Neural cell (in vitro differentiated cells): ENCODE results near the gene MAEA. TPM values are rescaled to one million over a fixed set of nuclear protein-coding genes. Genes with fewer than 3 reads are reported as not detected.
A peak's percentile ranks its signal among the peaks of the same experiment; 100 is the strongest.

ENCODE experiments used
- H2AFZ ChIP-seq: fragments of 200-600, 300-800 bp; sonication (generic), shearing (Covaris generic); 2 replicates; pipeline ENCODE4 v1.6.0; 2014; ENCODE audit warnings: low read depth, mild to moderate bottlenecking, antibody characterized with exemption, low read length, moderate library complexity
- H3F3A ChIP-seq: fragments of 200-600 bp; shearing (Covaris generic); 2 replicates; pipeline ENCODE4 v1.6.1; 2016; ENCODE audit warnings: mild to moderate bottlenecking, moderate library complexity, mixed read lengths, antibody characterized with exemption, low read length; ENCODE audit not compliant: insufficient read depth, poor library complexity, severe bottlenecking
- H3K27ac ChIP-seq: fragments of 200-600, 300-800 bp; sonication (generic), shearing (Covaris generic); 2 replicates; pipeline ENCODE4 v1.5.1; 2014; ENCODE audit warnings: mild to moderate bottlenecking, low read length, moderate library complexity
- H3K27me3 ChIP-seq: fragments of 300-800, 200-600 bp; sonication (generic), shearing (Covaris generic); 2 replicates; pipeline ENCODE4 v1.6.0; 2014; ENCODE audit warnings: mild to moderate bottlenecking, low read depth, low read length, moderate library complexity; ENCODE audit not compliant: insufficient read depth
- H3K36me3 ChIP-seq: fragments of 300-800, 200-600 bp; sonication (generic), shearing (Covaris generic); 2 replicates; pipeline ENCODE4 v1.5.1; 2014; ENCODE audit warnings: mild to moderate bottlenecking, antibody characterized with exemption, low read length, moderate library complexity; ENCODE audit not compliant: insufficient read depth
- H3K4me2 ChIP-seq: fragments of 300-800, 200-600 bp; sonication (generic), shearing (Covaris generic); 2 replicates; pipeline ENCODE4 v1.6.0; 2014; ENCODE audit warnings: mild to moderate bottlenecking, low read length
- H3K4me3 ChIP-seq: fragments of 300-800, 200-600 bp; sonication (generic), shearing (Covaris generic); 2 replicates; pipeline ENCODE4 v1.5.1; 2014; ENCODE audit warnings: mild to moderate bottlenecking, low read length, moderate library complexity
- H3K79me2 ChIP-seq: fragments of 200-600 bp; shearing (Covaris generic); replicated peaks from 2 replicates; pipeline ENCODE4 v1.6.0; 2014; ENCODE audit warnings: mild to moderate bottlenecking, low read length, moderate library complexity; ENCODE audit not compliant: insufficient read depth
- H3K9ac ChIP-seq: fragments of 300-800, 200-600 bp; sonication (generic), shearing (Covaris generic); 2 replicates; pipeline ENCODE4 v1.6.1; 2016; ENCODE audit warnings: mild to moderate bottlenecking, low read length, mixed read lengths
- H3K9me2 ChIP-seq: fragments of 200-600 bp; shearing (Covaris generic); 2 replicates; pipeline ENCODE4 v1.6.1; 2016; ENCODE audit warnings: mild to moderate bottlenecking, low read length, mixed read lengths; ENCODE audit not compliant: insufficient read depth
- H3K9me3 ChIP-seq: fragments of 200-600, 300-800 bp; sonication (generic), shearing (Covaris generic); 2 replicates; pipeline ENCODE4 v1.6.1; 2016; ENCODE audit warnings: mild to moderate bottlenecking, mixed run types, low read length, moderate library complexity, mixed read lengths
- H4K20me1 ChIP-seq: fragments of 200-600 bp; shearing (Covaris generic); 2 replicates; pipeline ENCODE4 v1.6.1; 2016; ENCODE audit warnings: mild to moderate bottlenecking, mixed run types; ENCODE audit not compliant: insufficient read depth
- CTCF ChIP-seq: fragments of 450-650 bp; IDR thresholded peaks from 2 replicates; pipeline ENCODE4 v1.5.1; 2014; ENCODE audit warnings: antibody characterized with exemption, mild to moderate bottlenecking, moderate library complexity; ENCODE audit not compliant: poor library complexity, severe bottlenecking
- EP300 ChIP-seq: fragments of 450-650 bp; conservative IDR thresholded peaks from 2 replicates; pipeline ENCODE4 v1.6.1; 2014; ENCODE audit warnings: antibody characterized with exemption, mild to moderate bottlenecking, moderate library complexity; ENCODE audit not compliant: poor library complexity, severe bottlenecking
- EZH2 ChIP-seq: fragments of 200-600, 300-800 bp; shearing (Covaris generic), sonication (generic); IDR thresholded peaks from 2 replicates; pipeline ENCODE4 v1.6.1; 2014; ENCODE audit warnings: antibody characterized with exemption, low read length, borderline replicate concordance, mild to moderate bottlenecking; ENCODE audit not compliant: insufficient read depth, poor library complexity, severe bottlenecking
- MXI1 ChIP-seq: fragments of 450-650 bp; conservative IDR thresholded peaks from 2 replicates; pipeline ENCODE4 v1.6.1; 2014; ENCODE audit warnings: antibody characterized with exemption, mild to moderate bottlenecking; ENCODE audit not compliant: poor library complexity, severe bottlenecking
- POLR2AphosphoS5 ChIP-seq: IDR thresholded peaks from 2 replicates; pipeline ENCODE4 v1.6.1; 2012
- RAD21 ChIP-seq: fragments of 450-650 bp; conservative IDR thresholded peaks from 2 replicates; pipeline ENCODE4 v1.6.1; 2014; ENCODE audit warnings: antibody characterized with exemption, mild to moderate bottlenecking, moderate library complexity
- SMC3 ChIP-seq: fragments of 450-650 bp; conservative IDR thresholded peaks from 2 replicates; pipeline ENCODE4 v1.6.1; 2014; ENCODE audit warnings: antibody characterized with exemption, mild to moderate bottlenecking, moderate library complexity; ENCODE audit not compliant: poor library complexity
- TAF1 ChIP-seq: IDR thresholded peaks from 2 replicates; pipeline ENCODE4 v1.6.1; 2012; ENCODE audit warnings: low read depth
- polyA plus RNA-seq: library from polyadenylated mRNA; depleted of rRNA; stranded (reverse); fragments of >200 nt; gene quantifications from 2 replicates; pipeline ENCODE4 v1.2.3, GENCODE V29; 2014
- TF ChIP-seq, protein P1 (sequence below): IDR thresholded peaks from 2 replicates; pipeline ENCODE4 v1.6.1; 2012; ENCODE audit warnings: borderline replicate concordance

MAEA gene
- polyA plus RNA-seq, 1 donor from 2014 or later, result 106 TPM

DNA sequence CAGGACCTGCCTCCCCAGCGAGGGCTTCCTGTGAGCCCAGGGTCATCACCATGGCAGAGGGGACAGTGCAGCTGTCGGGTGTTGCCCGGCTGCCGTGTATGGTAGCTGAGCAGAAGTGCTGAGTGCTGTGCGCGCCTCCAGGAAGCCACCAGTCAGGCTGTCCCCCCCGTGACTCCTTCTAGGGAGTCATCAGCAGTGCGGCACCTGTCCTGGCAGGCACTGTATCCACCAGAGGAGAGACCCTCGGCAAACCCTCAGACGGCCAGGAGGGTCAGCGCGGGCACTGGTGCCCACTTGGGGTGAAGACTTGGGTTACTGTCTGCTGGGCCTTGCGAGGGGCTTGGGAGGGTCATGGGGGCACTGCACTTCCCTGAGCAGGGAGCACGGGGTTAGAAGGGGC, 65.7 kb downstream of the MAEA start:
- Histone ChIP-seq H3K4me3 (no peak overlapping the region), H3K79me2 (no peaks in the 10 kb centered on the region), H3K9ac (no peak overlapping the region), H3K4me2 (no peak overlapping the region), H3K9me3 (no peaks in the 10 kb centered on the region), H3K9me2 (no peaks in the 10 kb centered on the region), H3F3A (no peaks in the 10 kb centered on the region), H2AFZ (no peak overlapping the region), H3K27ac (no peak overlapping the region), H3K27me3 (no peaks in the 10 kb centered on the region), H4K20me1 (no peaks in the 10 kb centered on the region), H3K36me3 (no peaks in the 10 kb centered on the region)
- TF ChIP-seq MXI1 (no peak), TAF1 (no peak), RAD21 (no peak), CTCF (no peak), SMC3 (no peak), POLR2AphosphoS5 (no peak), EZH2 (no peak), EP300 (no peak)
- TF ChIP-seq, protein P1, sequence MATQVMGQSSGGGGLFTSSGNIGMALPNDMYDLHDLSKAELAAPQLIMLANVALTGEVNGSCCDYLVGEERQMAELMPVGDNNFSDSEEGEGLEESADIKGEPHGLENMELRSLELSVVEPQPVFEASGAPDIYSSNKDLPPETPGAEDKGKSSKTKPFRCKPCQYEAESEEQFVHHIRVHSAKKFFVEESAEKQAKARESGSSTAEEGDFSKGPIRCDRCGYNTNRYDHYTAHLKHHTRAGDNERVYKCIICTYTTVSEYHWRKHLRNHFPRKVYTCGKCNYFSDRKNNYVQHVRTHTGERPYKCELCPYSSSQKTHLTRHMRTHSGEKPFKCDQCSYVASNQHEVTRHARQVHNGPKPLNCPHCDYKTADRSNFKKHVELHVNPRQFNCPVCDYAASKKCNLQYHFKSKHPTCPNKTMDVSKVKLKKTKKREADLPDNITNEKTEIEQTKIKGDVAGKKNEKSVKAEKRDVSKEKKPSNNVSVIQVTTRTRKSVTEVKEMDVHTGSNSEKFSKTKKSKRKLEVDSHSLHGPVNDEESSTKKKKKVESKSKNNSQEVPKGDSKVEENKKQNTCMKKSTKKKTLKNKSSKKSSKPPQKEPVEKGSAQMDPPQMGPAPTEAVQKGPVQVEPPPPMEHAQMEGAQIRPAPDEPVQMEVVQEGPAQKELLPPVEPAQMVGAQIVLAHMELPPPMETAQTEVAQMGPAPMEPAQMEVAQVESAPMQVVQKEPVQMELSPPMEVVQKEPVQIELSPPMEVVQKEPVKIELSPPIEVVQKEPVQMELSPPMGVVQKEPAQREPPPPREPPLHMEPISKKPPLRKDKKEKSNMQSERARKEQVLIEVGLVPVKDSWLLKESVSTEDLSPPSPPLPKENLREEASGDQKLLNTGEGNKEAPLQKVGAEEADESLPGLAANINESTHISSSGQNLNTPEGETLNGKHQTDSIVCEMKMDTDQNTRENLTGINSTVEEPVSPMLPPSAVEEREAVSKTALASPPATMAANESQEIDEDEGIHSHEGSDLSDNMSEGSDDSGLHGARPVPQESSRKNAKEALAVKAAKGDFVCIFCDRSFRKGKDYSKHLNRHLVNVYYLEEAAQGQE, result no peak

- H4K20me1 ChIP-seq, result no peaks in the 10 kb centered on the region
- no peak overlapping the region for H2AFZ ChIP-seq
- no peaks in the 10 kb centered on the region for H3K27me3 ChIP-seq
- no peaks in the 10 kb centered on the region for H3F3A ChIP-seq
- H3K9me3 ChIP-seq, result no peaks in the 10 kb centered on the region
- no peak overlapping the region for H3K4me2 ChIP-seq
- H3K9me2 ChIP-seq, result no peaks in the 10 kb centered on the region
- peak; percentile 29 for TF ChIP-seq MXI1
- peak; percentile 88 for TF ChIP-seq RAD21
- TF ChIP-seq CTCF, result peak; percentile 88
- TF ChIP-seq EZH2, result no peak
- TF ChIP-seq SMC3, result peak; percentile 95
- TF ChIP-seq POLR2AphosphoS5, result no peak
- no peak overlapping the region for H3K9ac ChIP-seq
- no peaks in the 10 kb centered on the region for H3K36me3 ChIP-seq
- no peak overlapping the region for H3K27ac ChIP-seq
- H3K79me2 ChIP-seq, result no peaks in the 10 kb centered on the region
- H3K4me3 ChIP-seq, result no peak overlapping the region
These were observed 66.7 kb downstream of the MAEA start for GRCh38 chr4:1356181-1356998.
